ENCODE measurements around the gene ASRGL1.

The ASRGL1 gene

DNA sequence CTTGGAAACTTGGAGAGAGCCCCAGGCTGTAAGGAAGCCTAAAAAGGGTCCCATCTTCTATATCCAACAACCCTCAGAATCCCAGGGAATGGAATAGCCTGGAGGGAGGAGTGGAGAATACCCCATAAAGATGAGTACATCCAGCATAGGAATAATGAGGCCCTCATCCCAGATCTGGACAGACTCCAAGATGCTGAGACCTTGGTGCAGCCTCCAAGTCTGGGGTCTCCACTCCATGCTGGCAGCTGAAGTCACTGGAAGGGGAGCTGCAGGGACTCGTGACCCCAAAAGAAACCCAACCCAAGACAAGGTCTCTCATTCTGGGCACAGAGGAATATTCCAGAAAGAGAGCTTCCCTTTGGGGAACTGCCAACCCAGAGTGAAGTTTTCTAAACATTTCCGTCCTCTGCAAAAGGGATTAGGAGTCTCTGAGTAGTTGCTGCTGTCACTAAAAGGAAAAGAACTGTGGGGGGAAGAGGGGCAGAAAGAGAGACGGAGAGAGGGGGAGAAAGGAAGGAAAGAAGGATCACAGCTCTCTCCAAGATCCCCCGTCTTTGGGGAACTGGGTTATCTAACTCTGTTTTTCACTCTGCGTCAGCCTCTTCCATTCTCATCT, 82.2 kb downstream of the ASRGL1 start:
- DNase-seq, result no peak

DNA sequence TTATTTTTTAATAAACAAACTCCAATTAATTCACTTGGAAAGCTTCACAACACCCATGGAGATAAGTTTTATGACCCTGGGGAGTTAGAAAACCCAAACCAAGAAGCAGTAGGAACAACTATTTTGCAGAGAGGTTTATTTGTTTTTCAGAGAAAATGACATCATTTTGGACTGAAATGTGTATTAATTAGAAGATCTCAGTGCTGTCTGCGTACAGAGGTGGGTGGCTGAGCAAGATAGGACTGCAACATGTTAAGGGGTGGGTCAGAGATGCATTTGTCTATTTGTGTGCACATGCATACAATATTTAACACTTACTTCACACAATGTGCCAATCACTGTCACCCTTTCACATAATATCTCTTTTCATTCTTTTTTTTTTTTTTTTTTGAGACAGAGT, 82.7 kb downstream of the ASRGL1 start:
- no peak for DNase-seq

DNA sequence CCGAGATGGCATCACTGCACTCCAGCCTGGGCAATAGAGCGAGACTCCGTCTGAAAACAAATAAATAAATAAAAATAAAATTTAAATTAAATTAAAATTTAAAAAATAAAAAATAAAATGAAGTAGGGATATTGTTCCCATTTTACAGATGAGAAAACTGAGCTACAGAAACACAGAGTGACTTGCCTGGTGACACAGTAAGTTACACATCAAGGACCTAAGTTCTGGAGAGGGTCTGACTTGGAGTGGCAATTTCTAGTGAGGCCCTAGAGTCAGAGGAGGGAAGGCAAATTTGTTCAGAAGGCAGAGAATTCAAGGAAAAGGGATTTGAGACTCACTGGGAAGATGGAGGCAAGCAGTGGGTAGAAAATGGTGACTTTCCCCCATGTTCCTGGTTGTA, 83.6 kb downstream of the ASRGL1 start:
- DNase-seq, result no peak

DNA sequence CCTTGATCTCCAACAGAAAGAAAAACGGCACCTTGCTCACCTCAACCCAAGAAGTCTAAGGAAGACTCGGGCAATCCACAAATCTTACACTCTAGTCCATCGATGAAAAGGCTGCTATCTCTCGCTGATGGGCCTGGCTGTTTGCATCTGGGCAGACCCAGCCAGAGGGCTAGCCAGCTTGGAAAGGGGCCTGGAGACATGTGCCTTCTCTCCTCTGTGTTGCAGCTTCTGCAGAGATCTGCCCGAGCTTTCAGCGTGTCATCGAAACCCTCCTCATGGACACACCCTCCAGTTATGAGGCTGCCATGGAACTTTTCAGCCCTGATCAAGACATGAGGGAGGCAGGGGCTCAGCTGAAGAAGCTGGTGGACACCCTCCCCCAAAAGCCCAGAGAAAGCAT, 84.7 kb downstream of the ASRGL1 start:
- no peak for DNase-seq

DNA sequence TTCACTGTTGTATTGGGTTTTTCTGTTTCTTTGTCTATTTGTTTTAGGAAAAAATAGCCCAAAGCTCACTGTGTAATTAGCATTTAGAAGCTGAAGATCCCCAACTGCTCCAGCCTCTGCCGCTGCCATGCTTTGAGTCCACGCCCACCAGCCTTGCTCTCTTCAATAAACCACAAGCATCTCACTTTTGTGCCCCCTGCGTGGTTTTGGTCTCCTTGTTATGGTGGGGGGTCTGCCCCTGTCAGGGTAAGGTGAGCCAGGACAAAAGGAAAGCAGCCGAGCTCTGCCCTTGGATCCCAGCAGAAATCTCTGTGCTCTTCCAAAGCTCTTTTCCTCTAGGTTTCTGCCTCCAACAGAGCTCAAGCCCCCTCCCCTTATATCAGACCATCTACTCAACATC, 85.8 kb downstream of the ASRGL1 start:
- no peak for DNase-seq

DNA sequence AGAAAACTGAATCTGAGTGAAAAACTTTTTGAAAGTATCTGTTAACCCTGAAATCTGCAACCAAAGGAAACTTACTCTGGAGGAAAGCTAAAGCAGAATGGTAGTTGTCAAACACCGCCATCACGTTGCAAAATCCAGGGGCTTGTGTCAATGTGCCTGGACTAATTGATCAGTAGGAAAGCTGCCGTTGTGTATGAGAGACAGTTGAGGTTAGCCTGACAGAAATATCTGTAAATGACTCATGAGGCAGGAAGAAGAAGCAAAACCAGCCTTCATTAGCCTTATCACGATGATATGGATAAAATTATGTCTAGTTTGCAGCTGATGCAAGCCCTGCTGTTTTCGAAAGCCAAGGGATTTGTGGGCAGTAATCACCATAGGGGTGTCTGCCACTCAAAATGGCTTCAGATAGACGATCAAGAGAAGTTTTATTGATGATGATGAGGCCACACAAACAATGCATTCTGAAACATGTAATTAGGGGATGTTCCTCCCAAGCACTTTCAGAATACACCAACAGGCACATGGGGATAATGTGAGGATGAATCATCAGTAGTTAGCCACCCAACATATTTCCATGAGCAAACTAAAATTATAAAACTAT, 90.5 kb downstream of the ASRGL1 start:
- no peak for DNase-seq

DNA sequence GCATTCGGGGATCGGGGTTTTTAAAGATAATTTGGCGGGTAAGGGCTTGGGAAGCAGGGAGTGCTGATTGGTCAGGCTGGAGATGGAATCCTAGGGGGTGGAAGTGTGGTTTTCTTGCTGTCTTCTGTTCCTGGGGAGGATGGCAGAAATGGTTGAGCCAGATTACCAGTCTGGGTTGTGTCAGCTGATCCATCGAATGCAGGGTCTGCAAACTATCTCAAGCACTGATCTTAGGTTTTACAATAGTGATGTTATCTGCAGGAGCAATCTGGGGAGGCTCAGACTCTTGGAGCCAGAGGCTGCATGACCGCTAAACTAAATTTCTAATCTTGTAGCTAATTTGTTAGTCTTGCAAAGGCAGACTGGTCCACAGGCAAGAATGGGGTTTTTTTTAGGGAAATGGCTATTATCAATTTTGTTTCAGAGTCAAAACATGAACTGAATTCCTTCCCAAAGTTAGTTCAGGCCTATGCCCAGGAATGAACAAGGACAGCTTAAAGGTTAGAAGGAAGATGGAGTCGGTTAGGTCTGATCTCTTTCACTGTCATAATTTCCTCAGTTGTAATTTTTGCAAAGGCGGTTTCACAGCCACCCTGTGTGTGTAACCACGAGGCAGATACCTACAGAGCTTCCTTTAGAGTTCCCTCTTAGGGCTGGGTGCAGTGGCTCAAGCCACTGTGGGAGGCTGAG, 91.8 kb downstream of the ASRGL1 start:
- no peak for DNase-seq

DNA sequence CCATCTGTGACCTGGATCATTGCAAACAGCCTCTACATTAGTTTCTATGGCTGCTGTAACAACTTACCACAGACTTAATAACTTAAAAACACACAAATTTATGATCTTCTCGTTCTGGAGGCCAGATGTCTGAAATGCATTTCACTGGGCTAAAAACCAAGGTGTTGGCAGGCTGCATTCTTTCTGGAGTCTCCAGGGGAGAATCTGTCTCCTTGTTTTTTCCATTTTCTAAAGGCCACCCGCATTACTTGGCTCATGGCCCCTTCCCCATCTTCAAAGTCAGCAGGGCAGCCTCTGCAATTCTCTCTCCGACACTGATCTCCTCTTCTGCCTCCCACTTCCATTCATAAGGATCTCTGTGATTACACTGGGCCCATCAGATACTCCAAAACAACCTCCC, 93.2 kb downstream of the ASRGL1 start:
- DNase-seq, result no peak

DNA sequence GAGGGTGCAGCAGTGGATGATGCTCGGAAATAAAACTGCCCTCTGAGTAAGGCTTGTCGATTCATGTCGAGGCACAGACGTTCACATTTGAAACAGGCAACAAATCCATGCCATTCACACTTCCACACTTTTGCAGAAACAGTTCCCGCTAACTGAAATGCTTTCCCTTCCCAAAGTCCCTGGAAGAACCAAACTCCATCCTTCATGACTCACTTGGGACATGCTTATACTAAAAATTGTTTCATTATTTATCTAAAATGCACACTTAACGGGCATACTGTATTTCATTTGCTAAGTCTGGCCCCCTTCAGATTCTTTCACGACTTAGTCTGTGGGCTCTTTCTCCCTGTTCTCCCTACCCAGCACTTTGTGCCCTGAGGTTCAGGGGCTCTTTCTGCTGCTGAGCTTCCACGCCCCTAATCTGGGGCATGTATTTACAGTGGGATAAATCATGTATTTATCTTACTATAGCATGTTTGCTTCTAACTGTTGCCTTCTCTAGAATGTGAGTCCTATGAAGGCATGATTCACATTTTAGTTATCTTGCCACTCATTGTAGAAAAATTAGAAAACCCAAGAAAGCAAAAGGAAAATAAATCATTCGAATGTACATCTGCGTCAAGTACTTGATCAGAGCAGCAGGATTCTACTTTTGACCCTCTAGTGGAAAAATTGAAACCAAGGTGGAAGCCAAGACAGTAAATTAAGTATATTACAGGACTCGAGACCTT, 94.1 kb downstream of the ASRGL1 start:
- no peak for DNase-seq

DNA sequence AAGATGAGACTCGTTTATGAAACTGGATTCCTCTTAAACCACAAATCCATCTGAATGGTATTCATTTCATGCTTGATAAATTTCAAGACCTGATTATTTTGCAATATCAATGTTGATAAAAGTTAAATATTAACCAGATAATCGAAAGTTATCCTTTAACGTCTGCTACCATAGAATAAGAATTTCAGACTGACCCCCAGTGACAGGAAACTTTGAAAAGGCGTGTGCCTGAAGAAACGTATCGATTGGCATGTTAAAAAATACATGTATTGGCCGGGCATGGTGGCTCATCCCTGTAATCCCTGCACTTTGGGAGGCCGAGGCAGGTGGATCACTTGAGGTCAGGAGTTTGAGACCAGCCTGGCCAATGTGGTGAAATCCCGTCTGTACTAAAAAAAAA, 95.4 kb downstream of the ASRGL1 start:
- DNase-seq, result no peak

DNA sequence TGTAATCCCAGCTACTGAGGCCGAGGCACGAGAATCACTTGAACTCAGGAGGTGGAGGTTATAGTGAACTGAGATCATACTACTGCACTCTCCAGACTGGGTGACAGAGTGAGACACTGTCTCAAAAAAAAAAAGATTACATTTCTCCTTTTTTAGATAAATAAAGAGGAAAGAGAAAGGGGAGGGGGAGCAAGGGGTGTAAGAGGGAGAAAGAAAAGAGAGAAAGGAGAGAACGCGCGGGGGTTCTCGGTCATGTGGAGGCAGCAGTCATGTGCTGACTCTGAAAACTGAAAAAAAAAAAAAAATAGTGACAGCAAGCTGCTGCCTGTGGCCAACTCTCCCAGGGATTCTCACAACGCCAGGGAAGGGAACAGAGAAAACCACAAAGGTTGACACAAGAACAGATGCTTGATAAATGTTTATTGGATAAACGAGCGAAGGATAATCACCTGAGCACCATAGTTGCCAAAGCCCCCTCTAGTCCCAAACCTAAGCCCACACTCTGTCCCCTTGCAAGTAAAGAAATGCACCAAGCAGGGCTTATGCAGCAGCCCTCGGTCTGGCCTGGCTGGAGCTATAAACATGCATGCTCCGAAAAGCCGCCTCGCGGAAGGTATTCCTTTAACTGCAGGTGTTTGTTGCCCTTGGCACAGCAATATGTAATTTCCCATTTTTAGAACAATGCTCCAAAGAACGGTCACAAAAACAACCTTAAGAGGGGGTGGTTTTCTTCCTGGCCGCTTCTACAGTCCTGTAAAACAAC, 96.1 kb downstream of the ASRGL1 start:
- no peak for DNase-seq

DNA sequence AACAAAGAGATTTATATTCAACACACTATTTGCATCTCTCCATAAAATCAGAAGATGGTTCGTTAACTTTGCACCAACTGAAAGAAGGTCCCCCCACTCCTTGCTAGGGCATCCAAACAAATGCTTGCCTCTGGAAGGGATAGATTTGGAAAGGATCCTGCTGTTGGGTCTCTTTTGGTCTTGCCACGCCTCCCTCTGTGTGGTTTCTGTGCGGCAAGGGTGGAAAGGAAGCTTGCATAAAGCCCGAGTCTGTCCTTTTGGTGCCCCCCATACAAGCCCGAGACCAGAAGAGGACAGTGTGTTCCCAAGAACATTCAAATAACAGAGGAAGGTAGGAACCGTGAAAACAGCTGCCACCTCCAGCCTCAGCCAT, 96.6 kb downstream of the ASRGL1 start:
- no peak for DNase-seq

DNA sequence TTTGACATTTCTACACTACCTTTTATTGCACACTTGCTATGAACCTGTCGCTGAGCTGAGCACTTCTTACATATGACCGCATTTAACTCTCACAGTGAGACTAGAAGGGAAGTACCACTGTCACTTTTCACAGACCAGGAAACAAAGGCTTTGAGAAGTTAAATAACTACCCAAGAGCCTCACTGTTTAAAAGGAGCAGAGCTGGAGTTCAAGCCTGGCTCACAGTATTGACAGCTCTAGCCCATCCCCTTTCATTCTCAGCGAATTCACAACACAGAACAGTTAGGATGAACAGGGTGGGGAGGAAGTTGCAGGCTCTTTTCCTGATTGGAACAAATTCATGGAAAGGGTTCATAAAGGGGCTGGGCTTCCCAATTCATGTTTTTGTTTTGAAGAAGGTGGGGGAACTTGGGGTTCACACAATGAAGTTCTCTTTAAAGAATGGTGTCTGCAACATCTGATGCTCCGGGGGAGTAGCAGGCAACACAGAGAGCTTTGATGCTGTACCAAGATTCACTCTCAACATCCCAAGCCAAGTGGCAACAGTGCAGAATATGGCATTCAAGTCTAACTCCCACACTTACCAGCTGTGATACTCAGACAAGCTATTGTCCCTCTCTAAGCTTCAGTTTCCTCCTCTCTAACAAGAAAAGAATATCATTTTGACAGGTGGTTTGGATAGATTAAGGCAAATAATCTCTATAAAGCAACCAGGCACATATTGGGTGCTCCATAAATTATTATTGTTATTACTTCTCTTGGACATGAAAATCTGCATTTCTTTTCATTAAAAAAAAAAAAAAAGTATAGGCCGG, 98.8 kb downstream of the ASRGL1 start:
- DNase-seq, result no peak

DNA sequence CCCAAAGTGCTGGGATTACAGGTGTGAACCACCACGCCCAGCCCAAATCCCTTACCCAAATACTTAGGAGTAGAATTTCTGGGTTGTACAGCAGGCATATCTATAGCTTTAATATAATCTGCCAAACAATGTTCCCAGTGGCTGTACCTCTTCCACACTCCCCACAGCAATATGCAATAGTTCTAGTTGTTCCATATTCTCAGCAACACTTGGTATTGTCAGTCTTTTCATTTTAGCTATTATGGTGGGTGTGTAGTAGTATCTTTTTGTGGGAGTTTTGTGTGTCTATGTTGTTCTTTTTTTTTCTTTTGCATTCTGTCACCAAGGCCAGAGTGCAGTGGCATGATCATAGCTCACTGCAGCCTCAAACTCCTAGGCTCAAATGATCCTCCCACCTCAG, 100.4 kb downstream of the ASRGL1 start:
- DNase-seq, result no peak

DNA sequence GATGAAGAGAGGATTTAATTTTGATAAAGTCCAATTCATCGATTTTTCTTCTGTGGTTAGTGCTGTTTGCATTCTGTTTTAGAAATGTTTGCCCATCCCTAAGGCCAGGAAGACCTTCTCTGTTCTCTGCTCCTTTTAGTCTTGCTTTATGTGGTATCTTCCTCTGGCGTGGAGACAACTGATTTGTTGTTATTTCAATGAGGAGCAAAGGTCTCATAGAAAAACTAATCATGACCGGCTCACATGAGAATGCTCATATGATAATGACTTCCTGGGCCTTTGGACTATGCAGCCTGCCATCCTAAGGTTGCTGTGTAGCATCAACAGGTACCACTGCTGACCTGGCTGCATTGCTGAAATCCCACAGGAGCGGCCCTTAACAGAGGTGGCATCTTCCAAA, 101.4 kb downstream of the ASRGL1 start:
- no peak for DNase-seq

DNA sequence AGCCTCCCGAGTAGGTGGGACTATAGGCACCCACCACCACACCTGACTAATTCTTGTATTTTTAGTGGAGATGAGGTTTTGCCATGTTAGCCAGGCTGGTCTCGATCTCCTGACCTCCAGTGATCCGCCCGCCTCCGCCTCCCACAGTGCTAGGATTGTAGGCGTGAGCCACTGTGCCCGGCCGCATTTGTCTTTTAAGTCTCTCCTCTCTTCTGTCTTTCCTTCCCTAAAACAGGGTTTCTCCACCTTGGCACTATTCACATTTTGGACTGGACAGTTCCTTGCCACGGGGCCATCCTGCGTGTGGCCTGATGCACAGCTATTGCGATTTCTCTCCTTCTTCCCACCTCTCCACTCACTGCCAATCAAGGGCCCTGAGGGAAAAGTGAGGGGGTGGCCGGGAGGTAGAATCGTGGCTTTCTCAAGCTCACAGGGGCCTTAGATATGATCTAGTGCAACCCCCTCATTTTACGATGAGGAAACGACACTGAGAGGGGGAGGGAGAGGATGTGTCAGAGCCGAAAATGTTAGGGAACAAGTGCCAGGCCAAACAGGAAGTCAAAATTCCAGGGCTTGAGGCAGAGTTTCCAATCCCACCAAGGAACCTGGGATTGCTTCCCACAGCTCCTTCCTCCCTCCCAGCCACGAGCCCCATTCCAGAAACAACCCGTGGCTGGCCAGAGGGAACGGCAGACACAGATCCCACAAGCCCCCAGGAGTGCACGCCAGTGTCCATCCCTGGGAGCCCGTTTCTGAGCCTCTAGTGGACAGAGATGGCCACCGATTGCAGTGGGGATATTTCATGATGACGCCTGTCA, 102.7 kb downstream of the ASRGL1 start:
- no peak for DNase-seq
